HepG2 (cell line): ENCODE measurements around the gene TRAPPC5. TPM values are rescaled to one million over a fixed set of nuclear protein-coding genes. Genes with fewer than 3 reads are reported as not detected.

ENCODE experiments used
- FOXA3 ChIP-seq: IDR thresholded peaks from 2 replicates; pipeline ENCODE4 v1.6.1; 2016; ENCODE audit warnings: missing genetic modification reagents, missing compliant biosample characterization
- NFYC ChIP-seq: IDR thresholded peaks from 2 replicates; pipeline ENCODE4 v1.6.1; 2016; ENCODE audit warnings: missing genetic modification reagents, missing compliant biosample characterization
- PLRG1 ChIP-seq: fragments of 450-650 bp; conservative IDR thresholded peaks from 2 replicates; pipeline ENCODE4 v1.6.1; 2016
- ZNF101 ChIP-seq: sonication (generic); formaldehyde crosslinking; IDR thresholded peaks from 2 replicates; pipeline ENCODE4 v1.4.0; 2020; ENCODE audit warnings: mild to moderate bottlenecking, low read depth, missing genetic modification reagents, borderline replicate concordance
- ZNF678 ChIP-seq: sonication (generic); formaldehyde crosslinking; IDR thresholded peaks from 2 replicates; pipeline ENCODE4 v1.4.0; 2020; ENCODE audit warnings: mild to moderate bottlenecking, missing genetic modification reagents
- polyA plus RNA-seq, 8 experiments: library from polyadenylated mRNA; depleted of rRNA in 3 of 8; stranded (reverse) in 7 of 8; unstranded in 1 of 8; fragments of >200 nt; fragmentation: Illumina TruSeq in 4 of 8; extraction: Trizol in 4 of 8; gene quantifications; 2 replicates each; pipeline versions ENCODE4 v1.2.1 to v1.2.3, GENCODE V29; 2011 to 2016; ENCODE audit warnings: low read depth in 4 of 8, missing spikeins in 1 of 8, mixed read lengths in 1 of 8; ENCODE audit not compliant: insufficient read depth in 1 of 8
- total RNA-seq, 5 experiments: library from RNA; depleted of rRNA; stranded (reverse); fragments of >200 nt; fragmentation: Illumina TruSeq; extraction: Trizol; gene quantifications; 2 replicates each; pipeline ENCODE4 v1.2.3, GENCODE V29; 2016; ENCODE audit warnings: low read depth in 1 of 5
- TF ChIP-seq, protein P1 (sequence below): sonication (generic); formaldehyde crosslinking; IDR thresholded peaks from 2 replicates; pipeline ENCODE4 v1.5.1; 2020; ENCODE audit warnings: mild to moderate bottlenecking, missing genetic modification reagents, moderate library complexity
- TF ChIP-seq, protein P2 (sequence below): sonication (generic); formaldehyde crosslinking; IDR thresholded peaks from 2 replicates; pipeline ENCODE4 v1.8.1; 2023; ENCODE audit warnings: missing genetic modification reagents, inconsistent platforms, borderline replicate concordance
- TF ChIP-seq, protein P3 (sequence below): sonication (generic); formaldehyde crosslinking; IDR thresholded peaks from 2 replicates; pipeline ENCODE4 v1.9.0; 2022; ENCODE audit warnings: low read depth, missing genetic modification reagents
- TF ChIP-seq, protein P4 (sequence below): sonication (generic); formaldehyde crosslinking; IDR thresholded peaks from 2 replicates; pipeline ENCODE4 v1.8.1; 2023; ENCODE audit warnings: mild to moderate bottlenecking, moderate library complexity, missing genetic modification reagents
- TF ChIP-seq, protein P5 (sequence below): sonication (generic); formaldehyde crosslinking; IDR thresholded peaks from 2 replicates; pipeline ENCODE4 v1.4.0; 2020; ENCODE audit warnings: missing genetic modification reagents

TRAPPC5 gene
- total and polyA plus RNA-seq, 2 of the 13 experiments (the other 11 are each of a cell fraction or from before 2014, with no cell fraction given): 38.5 to 78.7 TPM

DNA sequence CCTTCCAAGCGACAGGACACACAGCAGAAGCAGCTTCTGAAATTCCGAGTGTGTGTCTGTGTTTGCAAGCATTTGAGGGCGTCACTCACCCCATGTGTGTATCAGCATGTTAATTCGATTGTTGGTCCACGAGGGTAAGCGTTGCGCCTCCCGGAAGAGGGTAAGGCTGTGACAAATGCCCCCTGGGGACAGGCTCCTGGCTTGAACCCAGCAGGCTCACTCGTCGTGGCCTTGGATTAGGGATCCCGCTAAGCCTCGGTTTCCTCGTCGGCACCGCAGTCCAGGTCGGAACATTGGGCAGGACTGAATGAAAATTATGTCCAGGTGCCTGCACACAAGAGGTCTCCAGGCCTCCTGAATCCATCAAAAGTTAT is 44.3 kb upstream of the TRAPPC5 start (continued):
- TF ChIP-seq, protein P1, sequence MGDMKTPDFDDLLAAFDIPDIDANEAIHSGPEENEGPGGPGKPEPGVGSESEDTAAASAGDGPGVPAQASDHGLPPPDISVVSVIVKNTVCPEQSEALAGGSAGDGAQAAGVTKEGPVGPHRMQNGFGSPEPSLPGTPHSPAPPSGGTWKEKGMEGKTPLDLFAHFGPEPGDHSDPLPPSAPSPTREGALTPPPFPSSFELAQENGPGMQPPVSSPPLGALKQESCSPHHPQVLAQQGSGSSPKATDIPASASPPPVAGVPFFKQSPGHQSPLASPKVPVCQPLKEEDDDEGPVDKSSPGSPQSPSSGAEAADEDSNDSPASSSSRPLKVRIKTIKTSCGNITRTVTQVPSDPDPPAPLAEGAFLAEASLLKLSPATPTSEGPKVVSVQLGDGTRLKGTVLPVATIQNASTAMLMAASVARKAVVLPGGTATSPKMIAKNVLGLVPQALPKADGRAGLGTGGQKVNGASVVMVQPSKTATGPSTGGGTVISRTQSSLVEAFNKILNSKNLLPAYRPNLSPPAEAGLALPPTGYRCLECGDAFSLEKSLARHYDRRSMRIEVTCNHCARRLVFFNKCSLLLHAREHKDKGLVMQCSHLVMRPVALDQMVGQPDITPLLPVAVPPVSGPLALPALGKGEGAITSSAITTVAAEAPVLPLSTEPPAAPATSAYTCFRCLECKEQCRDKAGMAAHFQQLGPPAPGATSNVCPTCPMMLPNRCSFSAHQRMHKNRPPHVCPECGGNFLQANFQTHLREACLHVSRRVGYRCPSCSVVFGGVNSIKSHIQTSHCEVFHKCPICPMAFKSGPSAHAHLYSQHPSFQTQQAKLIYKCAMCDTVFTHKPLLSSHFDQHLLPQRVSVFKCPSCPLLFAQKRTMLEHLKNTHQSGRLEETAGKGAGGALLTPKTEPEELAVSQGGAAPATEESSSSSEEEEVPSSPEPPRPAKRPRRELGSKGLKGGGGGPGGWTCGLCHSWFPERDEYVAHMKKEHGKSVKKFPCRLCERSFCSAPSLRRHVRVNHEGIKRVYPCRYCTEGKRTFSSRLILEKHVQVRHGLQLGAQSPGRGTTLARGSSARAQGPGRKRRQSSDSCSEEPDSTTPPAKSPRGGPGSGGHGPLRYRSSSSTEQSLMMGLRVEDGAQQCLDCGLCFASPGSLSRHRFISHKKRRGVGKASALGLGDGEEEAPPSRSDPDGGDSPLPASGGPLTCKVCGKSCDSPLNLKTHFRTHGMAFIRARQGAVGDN (CRISPR knock-in tag): no peak
- TF ChIP-seq ZNF678: no peak
- TF ChIP-seq ZNF101: no peak
- TF ChIP-seq, protein P2, sequence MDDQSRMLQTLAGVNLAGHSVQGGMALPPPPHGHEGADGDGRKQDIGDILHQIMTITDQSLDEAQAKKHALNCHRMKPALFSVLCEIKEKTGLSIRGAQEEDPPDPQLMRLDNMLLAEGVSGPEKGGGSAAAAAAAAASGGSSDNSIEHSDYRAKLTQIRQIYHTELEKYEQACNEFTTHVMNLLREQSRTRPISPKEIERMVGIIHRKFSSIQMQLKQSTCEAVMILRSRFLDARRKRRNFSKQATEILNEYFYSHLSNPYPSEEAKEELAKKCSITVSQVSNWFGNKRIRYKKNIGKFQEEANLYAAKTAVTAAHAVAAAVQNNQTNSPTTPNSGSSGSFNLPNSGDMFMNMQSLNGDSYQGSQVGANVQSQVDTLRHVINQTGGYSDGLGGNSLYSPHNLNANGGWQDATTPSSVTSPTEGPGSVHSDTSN (CRISPR knock-in tag): no peak
- TF ChIP-seq PLRG1: no peak
- TF ChIP-seq, protein P3, sequence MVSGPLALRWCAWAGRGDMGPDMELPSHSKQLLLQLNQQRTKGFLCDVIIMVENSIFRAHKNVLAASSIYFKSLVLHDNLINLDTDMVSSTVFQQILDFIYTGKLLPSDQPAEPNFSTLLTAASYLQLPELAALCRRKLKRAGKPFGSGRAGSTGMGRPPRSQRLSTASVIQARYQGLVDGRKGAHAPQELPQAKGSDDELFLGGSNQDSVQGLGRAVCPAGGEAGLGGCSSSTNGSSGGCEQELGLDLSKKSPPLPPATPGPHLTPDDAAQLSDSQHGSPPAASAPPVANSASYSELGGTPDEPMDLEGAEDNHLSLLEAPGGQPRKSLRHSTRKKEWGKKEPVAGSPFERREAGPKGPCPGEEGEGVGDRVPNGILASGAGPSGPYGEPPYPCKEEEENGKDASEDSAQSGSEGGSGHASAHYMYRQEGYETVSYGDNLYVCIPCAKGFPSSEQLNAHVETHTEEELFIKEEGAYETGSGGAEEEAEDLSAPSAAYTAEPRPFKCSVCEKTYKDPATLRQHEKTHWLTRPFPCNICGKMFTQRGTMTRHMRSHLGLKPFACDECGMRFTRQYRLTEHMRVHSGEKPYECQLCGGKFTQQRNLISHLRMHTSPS (CRISPR knock-in tag): no peak
- TF ChIP-seq FOXA3 (CRISPR knock-in tag): no peak
- TF ChIP-seq, protein P4, sequence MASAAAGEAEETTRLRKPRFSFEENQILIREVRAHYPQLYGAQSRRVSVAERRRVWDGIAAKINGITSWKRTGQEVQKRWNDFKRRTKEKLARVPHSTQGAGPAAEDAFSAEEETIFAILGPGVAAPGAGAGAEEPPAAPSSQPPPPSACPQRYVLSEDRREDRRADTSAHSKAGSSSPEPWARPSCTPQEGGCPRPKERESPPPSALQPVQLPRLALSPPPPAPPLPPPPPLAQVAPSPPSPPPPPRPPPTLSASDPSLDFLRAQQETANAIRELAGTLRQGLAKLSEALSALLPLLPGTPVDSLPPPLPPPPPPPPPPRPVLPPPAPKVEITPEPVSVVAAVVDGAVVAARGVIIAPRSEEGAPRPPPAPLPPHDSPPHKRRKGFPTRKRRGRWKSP: no peak
- no peak for TF ChIP-seq NFYC (CRISPR knock-in tag)
- TF ChIP-seq, protein P5, sequence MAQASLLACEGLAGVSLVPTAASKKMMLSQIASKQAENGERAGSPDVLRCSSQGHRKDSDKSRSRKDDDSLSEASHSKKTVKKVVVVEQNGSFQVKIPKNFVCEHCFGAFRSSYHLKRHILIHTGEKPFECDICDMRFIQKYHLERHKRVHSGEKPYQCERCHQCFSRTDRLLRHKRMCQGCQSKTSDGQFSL (CRISPR knock-in tag): no peak
